A549 treated with DMSO at 1 μM for 4 hours (cell line): ENCODE measurements around the gene BEX5. TPM values are rescaled to one million over a fixed set of nuclear protein-coding genes. Genes with fewer than 3 reads are reported as not detected.

Experiments
- total RNA-seq: library from RNA; stranded (reverse); fragments of 200-300 nt; extraction: Qiagen RNA extraction; gene quantifications from 5 replicates; pipeline ENCODE4 v1.2.3, GENCODE V29; 2022; ENCODE audit warnings: low read depth

Gene BEX5
- total RNA-seq = not detected in 5 replicates

DNA sequence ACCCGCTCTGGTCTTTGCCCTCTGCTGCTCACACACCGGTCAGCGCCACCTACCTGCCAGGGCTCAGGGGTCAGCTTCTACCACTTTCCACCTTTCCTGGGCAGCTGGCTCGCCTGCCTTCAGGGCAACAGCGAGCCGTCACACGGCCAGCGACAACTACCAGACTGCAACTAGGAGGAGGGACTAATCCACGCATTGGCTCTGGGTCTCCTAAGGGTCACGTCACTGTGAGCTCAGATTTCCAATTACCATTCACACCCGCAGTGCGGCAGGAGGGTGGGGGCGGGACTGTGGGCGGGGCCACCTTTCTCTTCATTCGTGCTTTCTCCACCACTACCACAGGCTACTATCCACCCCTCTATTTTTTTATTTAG is at the start of gene BEX5:
Gene BEX5, minus strand, starts transcription at position 172 of the 374 bp plus-strand sequence. CDS start 1,712 bp downstream, outside the sequence.

DNA sequence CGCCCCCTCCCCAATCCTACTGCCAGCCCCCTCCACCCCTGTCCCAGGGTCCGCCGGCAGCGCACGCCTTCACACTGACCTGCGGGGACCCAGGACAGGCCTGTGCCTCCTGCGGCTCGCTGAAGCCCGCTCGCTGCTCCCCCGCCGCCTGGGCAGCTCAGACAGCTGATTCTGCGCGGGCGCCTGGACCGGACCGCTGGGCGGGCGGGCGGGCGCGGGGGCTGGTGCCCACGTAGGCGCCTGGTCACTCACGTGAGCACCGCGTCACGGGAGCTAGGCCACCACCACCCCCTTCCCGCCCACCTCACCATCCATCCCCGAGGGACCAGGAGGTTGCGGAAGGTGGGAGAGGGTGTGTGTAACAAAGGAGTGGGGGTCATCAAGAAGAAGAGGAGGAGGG is 13.5 kb downstream of the BEX5 start, which contains the start of gene TCEAL6:
Gene TCEAL6, minus strand, starts transcription at position 208 of the 400 bp plus-strand sequence.

DNA sequence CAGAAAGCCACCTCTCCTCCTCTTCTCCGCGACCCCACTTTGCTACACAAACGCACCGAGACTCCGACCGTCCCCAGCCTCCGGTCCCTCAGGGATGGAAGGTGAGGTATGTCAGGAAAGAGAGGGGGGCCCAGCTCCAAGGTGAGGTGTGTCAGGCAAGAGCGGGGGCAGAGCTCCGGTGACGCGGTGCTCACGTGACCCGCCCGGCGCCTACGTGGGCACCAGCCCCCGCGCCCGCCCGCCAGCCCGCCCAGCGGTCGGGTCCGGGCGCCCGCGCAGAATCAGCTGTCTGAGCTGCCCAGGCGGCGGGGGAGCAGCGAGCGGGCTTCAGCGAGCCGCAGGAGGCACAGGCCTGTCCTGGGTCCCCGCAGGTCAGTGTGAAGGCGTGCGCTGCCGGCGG is 30.3 kb downstream of the BEX5 start, which contains the start of gene TCEAL2:
Gene TCEAL2, plus strand, starts transcription at position 244 of the 400 bp plus-strand sequence. CDS start 1,152 bp downstream, outside the sequence.

Other genes with a start within 250 kb of the BEX5 start
- 0.02 to 0.03 TPM (median 0.03 TPM) in 3 of 5 replicates, not detected in the others for gene ZMAT1, start 223.9 kb downstream of the BEX5 start, total RNA-seq
- gene TCEAL2, start 30.3 kb downstream of the BEX5 start, total RNA-seq = not detected in 5 replicates
- not detected in 5 replicates for gene TCEAL6, start 13.5 kb downstream of the BEX5 start, total RNA-seq
- not detected in 5 replicates for gene TCP11X1, start 59.3 kb upstream of the BEX5 start, total RNA-seq
- gene NXF2, start 91.2 kb upstream of the BEX5 start, total RNA-seq = not detected in 5 replicates